ENCODE measurements around the gene TMBIM1.

TMBIM1 gene, protein sequence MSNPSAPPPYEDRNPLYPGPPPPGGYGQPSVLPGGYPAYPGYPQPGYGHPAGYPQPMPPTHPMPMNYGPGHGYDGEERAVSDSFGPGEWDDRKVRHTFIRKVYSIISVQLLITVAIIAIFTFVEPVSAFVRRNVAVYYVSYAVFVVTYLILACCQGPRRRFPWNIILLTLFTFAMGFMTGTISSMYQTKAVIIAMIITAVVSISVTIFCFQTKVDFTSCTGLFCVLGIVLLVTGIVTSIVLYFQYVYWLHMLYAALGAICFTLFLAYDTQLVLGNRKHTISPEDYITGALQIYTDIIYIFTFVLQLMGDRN

DNA sequence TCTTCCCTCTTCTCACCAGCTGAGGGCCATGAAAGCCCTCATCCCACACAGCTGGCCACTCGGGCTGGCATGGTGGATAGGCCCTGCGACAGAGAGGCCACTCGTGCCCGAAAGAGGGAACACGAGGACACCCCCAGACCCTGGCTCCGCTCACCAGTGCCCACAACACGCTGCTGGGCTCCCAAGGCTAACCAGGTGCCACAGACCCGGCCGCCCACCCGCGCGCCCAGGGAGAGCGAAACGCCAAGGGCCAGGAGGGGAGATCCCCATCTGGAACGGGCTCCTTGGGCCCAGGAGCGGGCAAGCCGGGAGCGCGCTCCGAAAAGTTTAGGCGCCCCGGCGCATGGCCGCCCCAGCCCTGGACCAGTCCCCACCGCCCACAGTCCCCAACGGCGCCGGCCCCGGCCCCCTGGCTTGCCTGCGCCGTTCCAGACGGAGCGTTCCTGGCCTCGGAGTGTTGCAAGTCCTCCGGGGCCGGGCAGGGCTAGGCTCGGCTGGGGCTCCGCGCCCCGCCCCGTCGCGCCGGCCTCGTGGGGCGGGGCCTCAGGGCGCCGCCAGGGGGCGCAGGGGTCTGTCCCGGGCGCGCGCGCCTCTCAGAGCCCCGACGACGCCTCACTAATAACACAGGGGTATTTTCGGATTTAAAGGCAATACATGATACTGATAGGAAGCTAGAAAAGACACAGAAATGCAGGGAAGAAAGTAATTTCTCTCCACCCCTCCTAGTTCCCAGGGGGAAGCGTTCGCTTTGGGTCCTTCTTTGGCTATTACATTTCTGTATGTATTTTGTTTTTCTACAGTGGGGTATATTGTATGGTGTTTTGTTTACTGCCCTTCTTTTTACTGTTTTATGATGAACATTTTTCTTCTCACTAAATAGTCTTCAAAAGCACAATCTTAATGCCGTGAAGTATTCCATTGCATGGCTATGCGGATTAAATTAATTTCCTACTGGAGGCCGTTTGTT, at the start of gene TMBIM1:
Gene TMBIM1 (minus strand): TSS at position 456 of the 967 bp plus-strand sequence. CDS start 10,362 bp downstream, outside the sequence.
- DNase-seq (ENCODE audit: low read depth), result peak; percentile 75

DNA sequence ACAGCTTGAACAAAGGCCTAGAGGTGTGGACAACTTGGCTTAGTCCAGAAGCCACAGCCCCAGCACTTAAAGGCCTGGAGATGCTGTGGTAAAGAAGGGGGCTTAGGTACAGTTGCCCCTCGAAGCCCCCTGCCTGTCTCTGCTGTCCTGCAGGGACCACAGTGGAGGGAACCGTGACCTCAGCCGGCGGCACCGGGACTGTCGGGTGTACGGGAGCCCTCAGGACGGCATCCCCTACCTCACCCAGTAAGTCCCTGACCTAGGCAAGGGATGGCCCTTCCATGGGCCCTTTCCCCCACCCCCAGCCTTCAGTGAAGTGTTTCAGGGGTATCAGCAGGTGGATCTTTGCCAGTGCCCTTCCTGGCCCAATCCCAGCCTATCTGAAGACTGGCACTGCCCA, 49.1 kb upstream of the TMBIM1 start:
- DNase-seq (ENCODE audit: low read depth), result no peak

DNA sequence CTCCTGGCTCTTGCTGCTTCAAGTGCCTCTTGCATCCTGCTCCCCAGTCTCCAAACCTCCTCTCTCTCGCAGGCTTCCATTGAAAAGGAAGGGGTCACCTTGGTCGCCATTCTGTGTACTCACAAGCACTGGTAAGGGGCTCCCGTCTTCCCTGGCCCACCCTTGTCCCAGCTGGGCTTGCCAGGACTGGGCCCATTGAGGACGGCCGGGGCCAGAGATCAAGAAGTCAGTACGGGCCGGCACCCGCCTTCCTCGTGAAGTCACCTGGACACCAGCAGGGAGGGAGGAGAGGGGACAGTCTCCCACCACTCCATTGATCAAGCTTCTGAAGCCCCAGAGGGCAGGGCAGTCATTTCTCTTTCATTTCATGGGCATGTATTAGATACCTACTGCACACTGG, 48.4 kb upstream of the TMBIM1 start:
- no peak for DNase-seq (ENCODE audit: low read depth)

DNA sequence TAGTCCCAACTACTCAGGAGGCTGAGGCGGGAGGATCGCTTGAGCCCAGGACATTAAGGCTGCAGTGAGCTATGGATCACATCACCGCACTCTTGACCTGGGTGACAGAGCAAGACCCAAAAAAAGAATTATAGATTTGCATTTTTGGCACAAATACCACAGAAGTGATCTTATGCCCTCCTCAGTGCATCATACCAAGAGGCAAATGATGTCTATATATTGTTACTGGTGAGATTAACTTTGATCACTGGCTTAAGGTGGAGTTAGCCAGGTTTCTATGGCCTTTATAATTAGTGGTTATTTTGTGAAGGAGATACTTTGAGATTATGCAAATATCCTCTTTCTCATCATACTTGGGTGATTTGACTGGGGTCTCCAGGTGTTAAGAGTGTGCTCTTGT, 42.2 kb upstream of the TMBIM1 start:
- no peak for DNase-seq (ENCODE audit: low read depth)

DNA sequence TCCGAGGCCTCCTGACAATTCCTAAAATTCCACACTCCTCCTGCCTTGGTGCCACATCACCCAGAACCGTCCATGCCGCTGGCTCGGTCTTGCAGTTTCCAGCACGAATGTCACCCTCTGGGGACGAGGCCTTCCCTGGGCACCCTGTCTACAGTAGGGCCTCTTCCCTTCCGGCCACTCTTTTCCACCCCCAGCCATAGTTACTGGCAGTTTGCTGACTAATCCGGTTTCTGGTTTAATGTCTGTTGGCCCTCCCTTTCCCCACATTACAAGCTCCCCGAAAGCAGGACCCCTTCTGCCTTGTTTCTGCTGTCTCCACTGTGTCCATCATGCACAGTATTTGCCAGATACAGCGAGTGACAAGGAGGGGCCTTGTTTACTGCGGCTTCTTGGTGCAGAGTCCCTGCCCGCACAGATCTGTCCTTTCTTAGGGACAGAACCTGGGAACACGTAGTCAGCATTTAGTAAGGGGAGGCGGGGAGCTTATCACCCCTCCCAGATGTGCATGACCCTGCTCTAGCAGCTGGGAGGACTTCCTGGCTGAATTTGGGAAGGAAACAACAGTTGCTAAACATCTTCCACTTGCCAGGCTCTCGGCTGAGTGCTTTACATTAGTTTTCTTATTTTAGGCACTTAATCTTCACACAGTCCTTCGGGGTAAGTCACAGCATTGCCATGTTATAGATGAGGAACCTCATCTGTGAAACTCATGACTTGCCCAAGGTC, 40.8 kb upstream of the TMBIM1 start:
- DNase-seq (ENCODE audit: low read depth), result peak; percentile 19

DNA sequence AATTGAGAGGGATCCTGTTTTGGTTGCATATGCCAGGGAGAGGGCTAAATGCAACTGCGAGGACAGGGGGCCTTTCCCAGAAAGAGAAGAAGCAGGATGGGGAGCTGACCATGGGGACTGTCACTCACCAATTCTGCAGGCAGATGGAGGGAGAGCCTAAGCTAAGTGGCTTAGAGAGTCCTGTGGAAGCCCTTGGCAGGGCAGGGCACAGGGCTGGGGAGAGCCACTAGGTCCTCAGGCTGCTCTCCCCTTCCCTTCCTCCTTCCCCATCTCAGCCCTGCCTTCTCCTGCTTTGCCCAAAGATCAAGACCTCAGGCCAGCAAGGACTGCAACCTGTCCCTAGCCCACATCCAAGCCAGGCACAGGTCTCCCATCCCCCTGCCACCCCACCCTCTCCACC, 40.0 kb upstream of the TMBIM1 start:
- no peak for DNase-seq (ENCODE audit: low read depth)

DNA sequence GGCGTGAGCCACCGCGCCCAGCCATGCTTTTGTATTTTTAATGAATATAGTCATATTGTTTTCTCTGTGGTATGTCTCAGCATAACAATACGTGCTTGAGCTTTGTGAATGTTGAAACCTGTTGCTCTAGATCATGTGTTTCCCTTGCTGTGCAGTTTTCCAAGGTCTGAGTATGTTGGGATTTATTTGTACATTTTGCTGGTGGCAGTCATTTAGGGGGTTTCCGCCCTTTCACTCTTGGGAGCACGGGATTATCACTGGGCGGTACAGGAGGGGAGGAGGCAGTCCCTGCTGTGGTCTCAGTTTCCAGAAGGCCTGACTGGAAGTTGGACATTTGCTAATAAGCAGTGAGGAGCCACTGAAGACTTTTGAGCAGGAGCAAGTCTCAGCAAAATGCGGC, 39.4 kb upstream of the TMBIM1 start:
- peak; percentile 16 for DNase-seq (ENCODE audit: low read depth)

DNA sequence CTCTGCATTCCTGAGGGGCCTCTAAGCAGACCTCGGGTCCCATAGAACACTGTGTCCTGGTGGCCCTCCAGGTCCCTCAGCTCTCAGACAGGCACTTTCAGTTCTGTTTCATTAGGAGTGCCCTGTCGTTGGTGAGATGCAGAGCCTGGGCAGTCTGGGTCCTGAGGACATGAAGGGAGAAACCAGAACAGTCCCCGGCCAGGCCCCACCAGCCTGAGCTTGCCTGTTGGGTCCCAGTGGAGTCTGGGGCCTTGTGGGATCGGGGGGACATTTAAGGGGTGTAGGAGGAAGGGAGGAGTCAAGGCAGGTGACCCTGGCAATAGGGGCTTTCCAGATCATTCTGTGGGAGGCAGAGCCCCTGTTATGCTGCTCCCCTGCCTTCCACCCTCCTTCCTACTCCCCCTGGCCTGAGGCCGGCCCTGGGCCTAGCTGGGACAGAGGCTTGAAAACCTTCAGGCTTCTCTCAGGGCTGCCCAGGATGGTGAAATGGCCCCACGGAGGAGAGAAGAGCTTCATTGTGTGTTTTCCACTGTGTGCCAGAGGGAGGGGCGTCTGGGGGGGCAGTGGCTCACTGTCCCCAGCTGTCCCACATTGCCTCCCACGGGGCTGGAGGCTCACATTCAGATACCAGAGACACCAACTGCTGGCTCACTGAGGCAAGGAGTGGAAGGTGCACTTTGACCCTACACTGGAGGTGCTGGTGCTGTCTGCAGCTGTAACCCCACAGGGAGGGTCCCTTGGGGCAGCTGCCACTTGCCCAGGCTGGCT, 37.7 kb upstream of the TMBIM1 start:
- no peak for DNase-seq (ENCODE audit: low read depth)

DNA sequence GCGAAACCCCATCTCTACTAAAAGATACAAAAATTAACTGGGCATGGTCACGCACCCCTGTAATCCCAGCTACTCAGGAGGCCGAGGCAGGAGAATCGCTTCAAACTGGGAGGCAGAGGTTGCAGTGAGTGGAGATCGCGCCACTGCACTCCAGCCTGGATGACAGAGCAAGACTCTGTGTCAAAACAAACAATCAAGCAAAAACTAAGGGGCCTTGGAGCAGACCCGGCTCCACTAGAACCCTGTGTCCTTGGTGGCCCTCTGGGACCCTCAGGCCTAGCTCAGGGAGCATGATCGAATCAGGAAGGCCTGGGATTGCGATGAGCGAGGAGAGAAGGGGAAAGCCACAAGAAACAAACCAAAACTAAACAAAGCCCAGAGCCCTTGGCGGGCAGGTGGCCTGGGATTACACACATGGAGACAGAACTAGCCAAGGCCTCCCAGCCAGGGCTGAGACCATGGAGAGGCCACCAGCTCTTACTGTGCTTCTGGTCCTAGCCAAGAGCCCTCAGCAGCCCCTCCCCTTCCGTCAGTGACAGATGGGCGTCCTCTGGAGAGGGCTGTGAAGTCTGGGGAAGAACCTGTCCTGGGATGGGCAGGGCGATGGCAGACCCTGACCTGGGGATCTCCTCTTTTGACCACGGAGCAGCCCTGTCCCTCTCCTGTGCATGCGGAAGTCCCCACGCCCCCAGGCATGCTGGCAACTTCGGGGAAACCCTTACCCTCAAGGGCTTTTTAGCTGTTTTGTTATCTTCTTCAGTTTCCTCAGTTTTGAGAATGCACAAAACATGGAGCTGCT, 36.9 kb upstream of the TMBIM1 start:
- no peak for DNase-seq (ENCODE audit: low read depth)

DNA sequence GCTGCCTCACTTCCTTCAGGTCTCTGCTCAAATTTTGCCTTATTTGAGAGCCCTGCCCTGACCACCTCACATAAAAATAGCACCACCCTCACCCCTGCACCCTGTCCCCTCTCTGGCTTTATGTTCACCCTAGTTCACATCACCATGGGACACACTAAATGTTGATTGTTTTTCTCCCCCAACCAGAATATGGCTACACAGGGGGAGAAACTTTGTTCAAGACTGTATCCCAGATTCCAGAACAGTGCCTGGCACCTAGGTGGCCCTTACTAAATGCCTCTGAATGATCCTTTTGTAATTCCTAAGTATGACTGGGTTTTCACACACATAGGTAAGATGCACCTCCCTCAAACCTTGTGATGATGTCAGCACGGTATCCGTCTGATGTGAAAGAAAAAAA, 36.0 kb upstream of the TMBIM1 start:
- no peak for DNase-seq (ENCODE audit: low read depth)

DNA sequence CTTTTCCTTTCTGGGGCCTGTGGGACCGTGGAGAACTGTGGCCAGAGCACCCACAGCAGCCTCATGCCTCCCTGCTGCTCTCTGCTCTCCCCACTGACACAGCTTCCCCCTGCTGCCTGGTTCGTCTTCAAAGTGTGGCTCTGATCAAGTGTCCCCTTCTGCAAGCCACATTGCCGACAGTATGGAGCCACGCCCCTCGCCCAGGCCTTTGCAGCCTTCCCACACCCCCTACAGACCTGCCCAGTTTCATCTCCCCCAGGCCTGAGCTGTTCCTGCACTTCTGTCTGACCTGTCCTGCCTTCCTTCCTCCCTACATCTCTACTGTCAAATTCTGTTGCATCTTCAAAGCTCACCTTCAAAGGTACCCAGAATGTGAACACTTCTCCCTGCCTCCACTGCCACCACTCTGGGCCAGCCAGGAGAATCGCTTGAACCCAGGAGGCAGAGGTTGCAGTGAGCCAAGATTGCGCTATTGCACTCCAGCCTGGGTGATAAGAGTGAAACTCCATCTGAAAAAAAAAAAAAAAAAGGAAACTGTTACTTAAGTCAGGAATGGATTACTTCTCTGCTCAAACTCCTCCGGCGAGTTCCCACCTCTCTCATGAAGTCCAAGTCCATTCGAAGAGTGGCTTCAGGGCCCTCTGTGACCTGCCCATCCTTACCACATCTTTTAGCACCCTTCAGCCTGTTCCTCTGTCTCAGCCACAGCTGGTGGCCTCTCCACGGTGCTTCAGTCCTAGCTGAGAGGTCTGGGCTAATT, 35.3 kb upstream of the TMBIM1 start:
- no peak for DNase-seq (ENCODE audit: low read depth)

DNA sequence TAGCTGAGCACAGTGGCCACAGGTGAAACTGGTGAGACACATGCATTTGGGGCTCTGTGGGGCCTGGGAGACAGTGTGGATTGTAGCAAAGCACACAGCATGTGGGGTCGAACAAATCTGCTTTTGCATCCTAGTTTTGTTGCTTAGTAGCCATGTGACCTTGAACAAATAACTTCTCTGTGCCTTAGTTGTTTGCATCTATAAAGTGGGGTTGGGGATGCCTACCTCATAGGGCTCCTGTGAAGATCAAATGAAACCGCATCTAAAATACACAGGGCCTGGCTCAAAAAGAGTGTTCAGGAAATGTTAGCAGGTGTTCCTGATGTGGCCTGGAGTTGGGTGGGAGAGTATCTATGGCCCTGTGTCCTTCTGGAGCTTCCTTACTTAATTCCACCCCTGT, 34.0 kb upstream of the TMBIM1 start:
- no peak for DNase-seq (ENCODE audit: low read depth)

DNA sequence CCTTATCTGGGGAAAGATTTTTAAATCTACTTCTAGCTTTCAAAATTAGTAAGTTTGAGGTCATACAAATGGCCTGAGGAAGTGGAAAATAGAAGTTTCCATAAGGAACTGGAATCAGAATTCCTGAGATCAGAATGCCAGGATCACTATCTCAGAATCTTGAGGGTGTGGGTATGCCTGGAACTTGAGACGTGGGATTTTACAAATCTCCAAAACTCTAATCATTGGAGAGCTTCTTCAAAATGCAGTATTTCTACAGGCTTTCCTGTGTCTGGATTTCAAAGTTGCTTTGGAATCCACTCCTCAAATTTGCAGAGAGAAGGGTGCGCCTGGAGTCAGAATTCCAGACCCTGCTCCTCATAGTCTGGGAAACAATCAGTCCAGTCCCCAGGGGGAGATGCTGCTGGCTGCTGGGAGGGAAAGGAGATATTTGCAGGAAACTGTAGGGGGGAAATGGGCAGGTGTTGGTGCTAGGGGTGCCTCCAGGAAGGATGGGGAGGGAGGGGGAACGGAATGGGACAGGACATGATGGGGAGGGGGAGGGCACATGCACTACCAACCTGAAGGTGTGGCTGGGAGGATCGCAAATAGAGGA, 33.4 kb upstream of the TMBIM1 start:
- DNase-seq (ENCODE audit: low read depth), result no peak

DNA sequence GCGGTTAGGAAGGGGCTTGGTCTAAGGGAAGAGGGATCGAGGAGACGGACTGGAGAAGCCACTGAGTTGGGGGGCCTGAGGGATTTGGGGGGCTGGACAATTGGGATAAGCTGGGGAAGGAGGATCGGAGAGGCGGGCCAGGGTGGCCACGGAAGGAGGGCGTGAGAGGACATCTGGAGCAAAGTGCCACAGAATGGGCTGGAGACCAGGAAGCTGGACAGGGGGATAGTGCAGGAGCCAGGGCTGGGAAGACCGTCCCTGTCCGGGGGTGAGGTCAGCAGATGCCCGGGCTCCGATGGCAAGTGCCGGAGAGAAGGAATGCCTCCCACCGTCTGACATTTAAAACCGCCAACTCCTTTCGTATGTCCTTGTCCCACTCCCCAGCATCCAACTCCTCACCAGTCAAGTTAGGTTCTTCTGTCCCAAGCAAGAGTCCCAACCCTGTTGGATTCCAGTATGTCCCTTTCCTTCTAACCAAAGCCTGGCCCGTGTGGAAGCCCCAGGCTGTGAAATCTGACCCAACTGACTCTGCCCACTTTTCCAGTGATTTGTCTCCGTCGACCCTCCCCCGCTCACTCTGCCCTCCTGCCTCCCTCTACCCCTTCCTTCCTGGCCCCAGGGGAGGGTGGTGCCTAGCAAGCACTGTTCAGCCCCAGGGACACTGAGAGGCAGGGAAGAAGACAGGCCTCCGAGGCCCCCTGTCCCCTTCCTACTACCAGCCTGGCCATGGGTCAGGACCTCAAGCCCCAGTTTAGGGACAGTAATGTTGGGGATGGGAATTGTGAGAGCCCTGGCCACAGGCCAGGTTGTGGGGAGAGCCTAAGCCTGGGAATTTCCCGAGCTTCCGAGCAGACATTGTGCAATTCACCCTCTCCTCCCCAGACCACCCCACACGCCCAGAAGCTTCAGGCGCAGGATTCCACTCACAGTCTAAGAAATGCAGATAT, 31.5 kb upstream of the TMBIM1 start:
- peak; percentile 76 for DNase-seq (ENCODE audit: low read depth)

DNA sequence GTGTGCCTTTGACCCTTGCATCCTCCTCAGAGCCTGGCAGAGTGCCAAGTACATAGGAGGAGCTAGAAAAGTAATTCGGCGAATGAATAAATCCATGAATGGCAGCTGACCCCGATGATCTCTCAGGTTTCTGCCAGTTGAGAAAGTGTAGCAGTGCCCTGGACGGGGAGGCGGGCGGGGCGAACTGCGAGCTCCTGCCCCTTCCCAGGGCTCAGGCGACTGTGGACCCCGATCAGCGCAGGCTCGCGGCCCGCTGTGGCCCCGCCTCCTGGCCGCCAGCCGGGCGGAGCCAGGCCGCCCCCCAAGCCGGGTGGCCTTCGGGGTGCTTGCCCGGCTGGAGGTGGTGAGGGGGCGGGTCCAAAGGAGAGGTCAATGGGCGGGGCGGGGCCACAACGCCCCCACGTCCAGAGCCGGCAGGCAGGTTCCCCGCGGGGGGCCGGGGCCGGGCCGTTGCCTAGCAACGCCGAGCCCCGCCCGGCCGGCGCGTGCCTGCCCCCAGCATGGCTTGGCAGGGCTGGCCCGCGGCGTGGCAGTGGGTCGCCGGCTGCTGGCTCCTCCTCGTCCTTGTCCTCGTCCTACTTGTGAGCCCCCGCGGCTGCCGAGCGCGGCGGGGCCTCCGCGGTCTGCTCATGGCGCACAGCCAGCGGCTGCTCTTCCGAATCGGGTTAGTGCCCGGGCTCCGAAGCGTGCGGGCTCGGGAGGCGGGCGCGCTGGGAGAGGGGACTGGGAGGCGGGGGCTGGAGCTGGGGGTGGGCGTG, 30.6 kb upstream of the TMBIM1 start:
- DNase-seq (ENCODE audit: low read depth), result peak; percentile 97

DNA sequence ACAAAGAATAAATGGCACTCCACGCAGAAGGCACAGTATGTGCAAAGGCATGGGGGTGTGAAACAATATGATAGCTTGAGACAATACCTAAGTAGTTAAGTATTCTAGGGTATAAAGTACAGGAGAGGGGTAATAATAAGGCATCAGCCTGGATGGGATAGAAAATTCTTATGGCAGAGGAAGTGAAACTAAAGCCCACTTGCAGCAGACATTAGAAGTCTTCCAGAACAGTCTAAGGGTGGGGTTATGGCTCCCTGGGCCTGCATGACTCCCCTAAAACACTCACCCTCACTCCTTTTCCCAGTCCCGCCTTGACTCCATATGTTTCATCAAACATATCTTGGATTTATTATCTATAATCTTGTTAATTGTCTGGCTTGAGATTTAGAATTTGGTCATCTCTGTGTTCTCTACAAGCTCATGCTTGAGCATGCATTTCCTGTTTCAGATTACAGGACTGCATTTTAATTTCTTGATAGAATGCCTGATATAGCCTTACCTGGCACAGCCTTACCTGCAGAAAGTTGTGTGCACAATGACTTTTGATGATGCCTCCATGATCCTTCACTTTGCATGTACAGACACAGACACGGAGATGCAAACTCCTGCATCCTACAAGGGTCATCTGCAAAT, 28.5 kb upstream of the TMBIM1 start:
- DNase-seq (ENCODE audit: low read depth), result no peak

DNA sequence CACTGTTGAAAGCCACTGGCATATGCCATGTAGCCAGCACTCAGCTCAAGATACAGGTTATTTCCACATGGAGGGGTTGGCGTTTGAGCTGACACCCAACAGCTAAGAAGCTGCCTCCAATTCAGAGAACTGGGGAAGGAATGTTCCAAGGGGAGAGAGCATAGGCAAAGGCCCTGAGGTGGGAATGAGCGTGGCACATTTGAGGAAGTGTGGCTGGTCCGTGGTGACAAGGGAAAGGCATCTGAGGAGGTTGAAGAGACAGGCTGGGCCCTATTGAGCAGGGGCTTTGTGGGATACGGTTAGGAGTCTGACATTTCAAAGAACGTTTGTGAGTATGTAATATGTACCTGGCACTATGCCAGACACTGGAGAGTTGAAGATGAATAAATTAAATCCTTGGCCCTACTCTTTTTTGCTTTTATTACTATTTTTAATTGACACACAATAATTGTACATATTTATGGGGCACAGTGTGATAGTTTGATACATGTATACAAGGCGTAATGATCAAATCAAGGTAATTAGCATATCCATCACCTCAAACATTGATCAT, 27.6 kb upstream of the TMBIM1 start:
- DNase-seq (ENCODE audit: low read depth), result peak; percentile 38
